ENCODE results near the gene SYCE1L.

DNA sequence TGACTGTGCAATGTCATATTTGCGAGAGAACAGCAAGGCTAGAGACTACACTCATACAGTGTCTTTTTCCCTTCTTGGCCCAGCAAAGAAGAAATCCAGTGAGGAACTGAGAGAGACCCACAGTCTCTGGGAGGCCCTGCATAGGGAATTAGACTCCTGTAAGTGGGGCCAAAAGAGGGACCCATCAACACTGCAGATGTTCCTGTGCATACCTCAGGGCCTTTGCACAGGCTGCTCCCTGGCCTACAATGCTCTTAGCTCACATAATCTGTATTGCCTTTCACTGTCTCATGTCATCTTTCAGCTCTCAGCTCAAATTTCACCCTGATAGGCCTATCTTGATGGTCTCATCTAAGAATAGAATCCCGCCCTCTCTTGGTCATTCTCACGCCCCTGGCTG, 9.2 kb downstream of the SYCE1L start:
- TF ChIP-seq, protein P1, sequence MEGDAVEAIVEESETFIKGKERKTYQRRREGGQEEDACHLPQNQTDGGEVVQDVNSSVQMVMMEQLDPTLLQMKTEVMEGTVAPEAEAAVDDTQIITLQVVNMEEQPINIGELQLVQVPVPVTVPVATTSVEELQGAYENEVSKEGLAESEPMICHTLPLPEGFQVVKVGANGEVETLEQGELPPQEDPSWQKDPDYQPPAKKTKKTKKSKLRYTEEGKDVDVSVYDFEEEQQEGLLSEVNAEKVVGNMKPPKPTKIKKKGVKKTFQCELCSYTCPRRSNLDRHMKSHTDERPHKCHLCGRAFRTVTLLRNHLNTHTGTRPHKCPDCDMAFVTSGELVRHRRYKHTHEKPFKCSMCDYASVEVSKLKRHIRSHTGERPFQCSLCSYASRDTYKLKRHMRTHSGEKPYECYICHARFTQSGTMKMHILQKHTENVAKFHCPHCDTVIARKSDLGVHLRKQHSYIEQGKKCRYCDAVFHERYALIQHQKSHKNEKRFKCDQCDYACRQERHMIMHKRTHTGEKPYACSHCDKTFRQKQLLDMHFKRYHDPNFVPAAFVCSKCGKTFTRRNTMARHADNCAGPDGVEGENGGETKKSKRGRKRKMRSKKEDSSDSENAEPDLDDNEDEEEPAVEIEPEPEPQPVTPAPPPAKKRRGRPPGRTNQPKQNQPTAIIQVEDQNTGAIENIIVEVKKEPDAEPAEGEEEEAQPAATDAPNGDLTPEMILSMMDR (IDR thresholded peaks at IDR 0.05), result no peak
- TF ChIP-seq EZH2 (IDR thresholded peaks at IDR 0.05; ENCODE audit: borderline replicate concordance, insufficient read depth, low read depth, low read length, poor library complexity, severe bottlenecking), result no peak
